ENCODE measurements around the gene SH3GL1.

- TF ChIP-seq CTCF (IDR thresholded peaks at IDR 0.05; ENCODE audit: borderline replicate concordance, extremely low read depth, low read length, poor library complexity, severe bottlenecking) (no peak), EZH2 (IDR thresholded peaks at IDR 0.05; ENCODE audit: borderline replicate concordance, low read depth, low read length, severe bottlenecking) (no peak)
Measured at GRCh38 chr19:4447327-4448146, 47.2 kb upstream of the SH3GL1 start.

Data from DND-41 (cell line).